HK-2 (cell line): Measurements from ENCODE around the gene OCA2.

Source experiments
- DNase-seq: peaks from one replicate; pipeline ENCODE4 v3.0.0-alpha.2; 2018; ENCODE audit not compliant: unreplicated experiment

Gene OCA2

DNA sequence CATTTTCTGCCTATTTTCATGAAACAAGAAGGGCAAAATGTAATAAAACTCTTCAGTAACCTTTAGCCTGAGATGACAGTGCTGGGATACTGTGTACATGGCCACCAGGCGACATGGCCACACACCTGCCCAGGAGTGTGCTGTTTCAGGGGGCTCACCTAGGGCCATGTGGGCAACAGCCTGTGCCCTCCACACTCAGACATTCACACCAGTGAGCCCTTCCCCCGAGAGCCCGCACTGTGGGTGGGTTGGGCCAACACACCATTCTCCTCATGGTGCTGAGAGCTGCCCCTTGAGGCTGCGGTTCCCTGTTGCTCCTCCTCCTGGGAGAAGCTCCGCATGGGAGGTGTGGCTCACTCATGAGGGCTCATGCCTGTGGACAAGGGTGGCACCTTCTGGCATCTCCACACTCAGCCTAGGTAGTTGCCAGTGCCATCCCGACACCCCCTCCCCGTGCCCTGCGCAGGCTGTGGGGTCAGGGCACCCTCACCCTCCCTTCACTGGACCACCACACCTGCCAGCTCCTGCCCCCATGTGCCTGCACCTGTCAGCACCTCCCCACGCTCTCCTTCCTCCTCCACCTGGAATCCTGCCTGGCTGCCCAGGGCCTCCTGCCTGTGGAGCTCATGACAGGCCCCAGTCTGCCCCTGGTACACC is 19.7 kb downstream of the OCA2 start:
- DNase-seq: no peak

DNA sequence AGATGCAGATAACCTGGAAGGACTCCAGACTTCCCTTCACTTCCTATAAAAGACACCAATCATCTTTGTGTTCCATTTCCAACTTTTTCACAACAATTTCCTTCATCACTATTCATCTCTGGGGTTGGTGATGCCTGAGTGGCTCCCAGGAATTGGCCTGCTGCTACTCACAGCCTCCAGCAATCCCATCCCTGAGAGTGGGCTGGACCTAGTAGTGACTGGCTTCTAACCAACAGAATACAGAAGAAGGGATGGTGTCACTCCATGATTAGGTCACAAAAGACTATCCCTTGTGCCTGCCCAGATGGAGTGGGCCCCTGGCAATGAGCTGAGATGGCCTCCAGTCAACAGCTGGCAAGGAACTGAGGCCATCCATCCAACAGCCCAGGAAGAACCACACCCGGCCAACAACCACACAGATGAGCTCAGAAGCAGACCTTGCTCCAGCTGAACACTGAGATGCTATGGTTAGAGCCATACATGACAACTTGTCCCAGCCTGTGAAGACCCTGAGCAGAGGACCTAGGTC is 20.9 kb downstream of the OCA2 start:
- no peak for DNase-seq

DNA sequence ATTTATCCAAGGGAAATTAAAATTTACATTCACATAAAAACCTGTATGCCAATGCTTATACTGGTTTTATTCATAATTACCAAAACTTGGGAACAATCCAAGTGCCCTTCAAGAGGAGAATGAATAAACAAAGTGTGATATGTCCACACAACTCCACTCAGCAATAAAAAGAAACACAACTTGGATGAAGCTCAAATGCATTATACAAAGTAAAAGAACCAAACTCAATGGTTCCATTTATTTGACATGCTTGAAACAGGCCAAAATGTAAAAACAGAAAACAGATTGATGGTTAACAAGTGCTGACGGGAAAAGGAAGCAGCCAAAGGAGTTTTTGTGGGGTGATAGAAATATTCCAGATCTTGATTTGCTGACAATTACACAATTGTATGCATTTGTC is 23.5 kb downstream of the OCA2 start:
- no peak for DNase-seq

DNA sequence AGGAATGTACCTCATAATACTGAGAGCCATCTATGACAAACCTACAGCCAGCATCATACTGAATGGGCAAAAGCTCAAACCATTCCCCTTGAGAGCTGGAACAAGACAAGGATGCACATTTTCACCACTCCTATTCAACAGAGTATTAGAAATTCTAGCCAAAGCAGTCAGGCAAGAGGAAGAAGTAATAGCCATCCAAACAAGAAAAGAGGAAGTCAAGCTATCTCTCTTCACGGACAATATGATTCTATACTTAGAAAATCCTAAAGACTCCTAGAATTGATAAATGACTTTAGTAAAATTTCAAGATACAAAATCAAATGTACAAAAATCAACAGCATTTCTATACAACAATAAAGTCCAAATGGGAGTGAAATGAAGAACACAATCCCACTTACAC is 30.2 kb downstream of the OCA2 start:
- no peak for DNase-seq

DNA sequence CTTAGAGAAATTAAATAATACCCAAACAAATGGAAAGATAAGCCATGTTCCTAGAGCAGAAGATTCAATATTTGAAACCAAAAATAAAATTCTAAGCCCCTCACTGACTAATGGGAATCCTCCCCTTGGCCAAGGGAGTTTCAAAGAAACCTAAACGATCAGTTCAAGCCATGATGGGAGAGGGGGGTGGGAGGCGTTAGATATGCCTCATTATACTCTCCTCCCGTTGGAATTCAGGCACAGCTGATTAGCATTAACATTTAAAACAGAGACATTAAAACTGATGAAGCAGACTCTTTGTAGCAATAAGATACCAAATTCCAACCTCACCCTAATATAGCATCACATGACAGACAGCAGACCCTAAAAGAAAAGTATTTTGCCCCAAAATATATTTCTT is 32.9 kb downstream of the OCA2 start:
- DNase-seq: no peak

DNA sequence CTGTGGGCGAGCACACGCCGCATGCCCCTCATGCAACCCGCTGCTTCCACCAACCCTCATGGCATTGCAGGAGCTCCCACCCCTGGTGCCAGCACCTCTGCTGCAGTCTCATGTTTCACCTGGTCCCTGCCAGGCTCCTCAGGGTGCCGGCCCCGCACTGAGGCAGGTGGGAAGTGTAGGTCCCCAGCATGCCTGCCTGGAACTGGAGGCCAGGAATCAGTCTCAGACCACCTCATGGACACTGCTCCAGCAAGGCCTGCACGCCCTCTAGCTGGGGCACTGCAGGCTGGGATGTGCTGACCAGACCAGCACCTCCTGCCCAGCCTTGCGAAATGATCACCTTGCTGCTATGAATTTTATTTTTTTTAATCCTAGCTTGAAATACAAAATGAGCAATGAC is 39.1 kb downstream of the OCA2 start:
- no peak for DNase-seq

DNA sequence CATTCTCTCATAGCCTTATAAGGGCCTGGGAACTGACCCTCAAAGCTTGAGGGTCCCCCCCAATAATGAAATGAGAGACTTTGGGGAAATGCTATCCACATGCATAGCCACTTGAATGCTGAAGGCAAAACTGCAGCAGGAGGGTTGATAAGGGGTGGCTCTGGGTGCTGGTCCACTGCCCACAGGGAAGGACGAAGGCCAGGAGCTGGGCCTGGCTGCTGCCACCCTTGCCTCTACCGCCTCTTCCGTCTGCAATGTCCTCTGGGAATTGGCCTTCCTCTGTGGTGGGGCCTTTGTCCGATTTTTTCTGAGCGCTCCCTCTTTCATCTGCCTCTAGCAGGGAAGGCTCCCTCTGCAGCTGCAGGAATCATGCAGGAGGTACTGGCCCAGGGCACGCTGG is 41.0 kb downstream of the OCA2 start:
- DNase-seq: no peak

DNA sequence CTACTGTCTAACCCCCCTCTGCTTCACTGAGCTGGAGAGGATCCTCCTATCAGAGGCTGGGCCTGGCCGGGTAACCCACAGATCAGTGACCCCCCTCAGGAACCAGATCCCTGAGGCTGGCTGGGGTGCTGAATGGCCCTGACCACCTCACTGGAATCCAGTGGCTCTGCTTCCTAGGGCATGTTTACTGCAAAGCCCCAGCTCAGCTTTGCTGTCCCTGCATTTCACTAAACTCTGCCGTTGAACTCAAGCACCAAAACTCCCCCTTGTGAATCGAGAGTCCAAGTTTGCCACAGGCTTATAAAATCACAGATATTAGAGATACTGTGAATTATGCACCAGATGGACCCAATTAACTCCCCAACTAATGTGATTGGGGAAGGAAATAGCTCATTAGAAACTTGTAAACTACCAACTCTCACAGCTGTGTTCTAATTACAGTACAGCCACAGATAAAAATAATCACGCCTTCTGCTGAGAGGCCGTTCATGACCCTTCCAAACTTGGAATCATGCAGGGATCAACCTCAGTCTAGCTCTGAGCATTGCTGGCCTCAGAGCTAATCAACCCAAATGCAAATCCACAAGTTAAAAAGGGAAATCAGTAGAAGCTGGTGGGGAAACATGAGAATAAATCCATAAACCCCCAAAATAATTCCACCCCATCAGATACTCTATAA is 47.0 kb downstream of the OCA2 start:
- no peak for DNase-seq

DNA sequence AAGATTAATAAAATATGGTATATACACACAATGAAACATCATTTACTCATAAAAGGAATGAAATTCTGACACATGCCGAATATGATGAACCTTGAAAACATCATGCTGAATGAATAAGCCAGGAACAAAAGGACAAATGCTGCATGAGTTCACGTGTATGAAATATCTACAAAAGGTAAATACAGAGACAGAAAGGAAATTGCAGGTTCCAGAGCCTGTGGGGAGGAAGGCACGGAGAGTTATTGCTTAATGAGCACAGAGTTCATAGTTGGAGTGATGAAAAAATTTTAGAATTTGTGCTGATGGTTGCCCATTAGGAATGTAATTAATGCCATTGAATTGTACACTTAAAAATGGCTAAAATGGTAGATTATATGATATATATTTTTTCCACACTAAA is 49.5 kb downstream of the OCA2 start:
- no peak for DNase-seq

DNA sequence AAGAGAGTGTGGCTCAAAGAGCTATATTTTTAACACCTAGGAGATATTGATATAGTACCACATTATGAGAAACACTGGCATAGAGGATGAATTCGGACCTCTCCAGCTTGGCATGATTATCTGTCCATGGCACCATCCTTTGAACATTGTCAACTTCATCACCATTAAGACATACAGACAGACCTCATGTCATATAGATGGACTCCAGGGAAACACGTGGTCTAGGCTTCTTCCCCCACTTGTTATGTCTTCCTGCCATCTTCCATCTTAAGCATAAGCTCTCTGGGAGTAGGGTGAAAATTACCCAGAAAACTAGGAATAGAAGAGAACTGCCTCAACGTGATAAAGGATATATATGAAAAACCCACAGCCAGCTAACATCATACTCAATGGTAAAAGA is 51.8 kb downstream of the OCA2 start:
- no peak for DNase-seq

DNA sequence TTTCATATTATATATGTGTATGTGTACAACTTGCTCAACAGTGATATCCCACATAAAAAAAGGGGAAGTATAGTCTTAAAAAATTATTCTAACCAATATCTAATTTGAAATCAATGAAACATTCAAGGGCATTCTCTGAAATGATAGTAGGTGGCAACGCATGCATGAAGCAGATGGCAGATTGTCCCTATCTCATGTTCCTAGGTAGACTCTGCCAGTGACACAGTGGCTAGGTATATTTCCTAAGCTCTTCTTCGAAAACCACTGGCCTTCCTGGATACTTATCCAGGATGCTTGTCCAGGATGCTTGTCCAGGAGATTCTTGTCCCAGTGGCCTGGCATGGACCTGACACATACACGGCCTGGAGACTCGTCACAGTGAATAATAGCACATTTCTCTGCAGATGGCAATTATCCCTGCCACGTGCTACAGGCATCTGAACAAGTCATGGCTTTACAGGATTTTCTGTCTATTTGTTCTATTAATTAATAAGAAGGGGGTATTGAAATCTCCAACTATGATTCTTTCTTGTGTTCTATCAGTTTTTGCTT is 54.9 kb downstream of the OCA2 start:
- no peak for DNase-seq

DNA sequence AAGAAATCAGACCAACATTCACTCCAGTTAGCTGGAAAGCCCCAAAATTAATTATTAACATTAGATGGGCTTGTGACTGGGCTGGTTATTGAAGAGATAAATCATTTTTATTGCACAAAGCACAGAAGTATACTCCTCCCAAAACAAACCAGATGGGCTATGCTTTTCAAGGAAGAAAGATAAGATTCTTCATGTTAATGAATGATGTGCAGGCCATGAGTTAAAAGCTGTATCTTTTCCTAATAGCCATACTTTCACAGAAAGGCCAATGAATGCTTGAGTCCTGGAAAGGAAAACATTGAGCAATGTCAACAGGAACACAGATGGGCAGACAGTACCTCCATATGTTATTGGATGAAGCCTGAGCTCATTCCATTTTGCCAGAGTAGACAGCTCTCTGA is 55.4 kb downstream of the OCA2 start:
- DNase-seq: no peak

DNA sequence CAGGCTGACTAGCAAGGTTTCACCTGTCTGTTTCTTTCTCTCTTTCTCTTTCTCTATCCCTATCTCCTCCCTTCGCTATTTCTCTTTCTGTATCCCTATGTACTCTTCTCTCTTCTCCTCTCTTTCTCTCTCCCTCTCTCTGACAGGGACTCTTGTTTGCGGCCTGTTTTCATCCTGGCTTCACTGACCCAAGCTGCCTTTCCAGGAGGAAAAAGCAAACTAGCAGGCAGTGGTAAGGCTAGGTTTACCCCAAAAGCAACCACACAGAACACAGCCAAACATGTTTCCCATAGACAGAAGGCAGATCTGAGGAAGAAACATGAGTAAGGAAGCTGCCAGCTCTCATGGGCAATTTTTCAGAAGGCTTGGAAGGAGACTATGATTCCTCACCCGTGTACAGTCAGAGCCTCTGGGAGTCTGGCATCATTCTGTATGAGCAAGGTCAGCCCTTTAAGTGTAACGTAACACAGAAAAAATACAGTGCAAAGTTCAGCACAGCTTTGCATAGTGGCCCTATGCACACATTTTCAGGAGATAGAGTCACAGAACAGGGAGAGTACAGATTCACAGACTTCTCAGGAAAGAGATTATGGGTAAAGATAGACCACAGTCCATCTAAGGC is 61.0 kb downstream of the OCA2 start:
- no peak for DNase-seq

DNA sequence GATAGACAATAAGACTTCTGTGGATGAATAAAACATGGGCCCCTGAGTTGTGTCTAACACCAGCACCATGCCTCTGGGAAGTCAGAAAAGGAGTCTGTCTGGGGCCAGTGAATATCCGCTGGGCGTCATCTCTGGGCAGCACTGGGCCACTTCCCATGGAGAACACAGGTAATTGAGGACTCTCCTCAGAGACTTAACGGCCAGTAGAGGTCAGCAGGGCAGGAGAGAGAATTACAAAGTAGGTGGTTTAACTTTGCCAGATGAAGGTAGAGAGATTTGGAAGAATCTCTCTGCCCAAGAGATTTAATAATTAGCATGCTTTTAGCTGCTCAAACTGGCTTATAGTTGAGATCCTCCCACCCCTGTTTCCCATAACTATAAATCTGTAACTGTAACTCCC is 65.7 kb downstream of the OCA2 start:
- DNase-seq: no peak

DNA sequence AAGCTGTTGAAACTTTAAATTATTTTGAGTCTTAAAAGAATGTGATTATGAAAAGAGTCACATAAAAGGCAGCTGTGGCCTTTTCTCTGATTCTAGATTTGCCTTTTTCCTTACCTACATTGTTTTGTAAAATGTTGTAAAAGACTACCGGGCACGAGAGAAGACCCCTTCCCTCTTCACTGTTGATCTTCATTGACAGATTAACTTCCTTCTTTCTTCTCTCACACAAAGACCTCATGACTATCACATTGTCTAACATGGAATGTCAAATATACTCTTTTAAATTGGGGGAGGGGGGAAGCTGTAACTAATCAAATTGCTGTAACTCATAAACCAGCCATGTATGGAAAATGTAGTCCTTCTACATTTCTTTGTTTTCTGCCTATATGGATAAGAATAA is 68.3 kb downstream of the OCA2 start:
- DNase-seq: no peak

DNA sequence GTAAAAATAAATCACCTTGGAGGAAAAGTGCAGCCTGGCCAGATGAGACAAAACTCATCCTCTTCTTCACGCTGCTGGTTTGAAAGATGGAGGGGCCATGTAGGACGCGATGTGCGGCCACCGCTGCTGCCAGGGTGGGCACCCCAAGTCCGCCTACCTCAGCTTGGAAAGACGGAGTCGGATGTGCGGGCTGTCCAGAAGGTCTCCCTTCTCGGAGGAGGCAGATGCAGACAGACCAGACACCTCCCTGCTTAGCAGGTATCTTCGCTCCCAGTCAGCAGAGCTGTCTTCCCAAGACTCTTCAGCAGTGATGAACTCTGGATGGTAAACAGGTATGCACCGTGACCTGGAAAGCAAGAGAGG is 71.4 kb downstream of the OCA2 start:
- DNase-seq: no peak

DNA sequence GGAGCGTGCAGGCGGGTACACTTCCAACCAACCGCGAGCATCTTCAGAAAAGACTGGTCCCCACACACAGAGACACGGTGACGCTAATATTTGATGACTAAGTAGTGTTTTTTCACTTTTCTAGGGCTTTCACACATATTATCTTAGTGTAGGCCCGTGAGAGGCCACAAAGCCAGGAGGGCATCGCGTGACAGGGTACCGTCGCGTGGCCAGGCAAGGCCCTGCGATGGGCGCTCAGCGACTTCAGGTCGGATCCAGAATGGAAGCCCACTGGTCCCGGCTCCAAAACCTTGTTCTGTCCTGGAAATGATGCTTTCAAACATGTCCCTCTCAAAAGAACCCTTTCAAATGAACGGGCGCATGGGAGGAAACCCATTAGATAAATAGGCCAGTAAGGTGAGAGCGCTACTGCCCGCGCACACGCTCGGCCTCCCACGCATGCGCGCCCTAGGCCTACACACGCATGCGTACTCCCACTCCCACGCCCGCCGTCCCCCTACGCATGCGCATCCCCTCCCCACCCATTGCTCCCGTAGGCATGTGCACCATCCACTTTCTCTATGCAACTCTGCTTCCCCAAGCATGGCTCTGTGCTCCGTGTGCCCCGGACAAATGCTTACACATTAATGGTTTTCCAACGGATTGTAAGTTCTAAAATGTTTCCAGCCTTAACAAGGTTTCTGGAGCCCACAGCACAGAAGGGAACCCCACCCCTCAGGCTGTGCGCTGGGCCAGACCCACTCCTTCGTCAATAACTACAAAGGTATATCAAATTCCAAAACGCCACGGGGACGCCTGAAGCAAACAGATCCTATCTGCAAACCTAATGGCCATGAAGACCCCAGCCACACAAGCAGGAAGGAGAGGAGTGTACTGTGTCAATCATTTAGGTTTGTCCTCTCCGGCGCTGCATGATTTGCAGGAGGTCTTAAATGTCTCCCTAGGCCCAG is 72.1 kb downstream of the OCA2 start:
- no peak for DNase-seq

DNA sequence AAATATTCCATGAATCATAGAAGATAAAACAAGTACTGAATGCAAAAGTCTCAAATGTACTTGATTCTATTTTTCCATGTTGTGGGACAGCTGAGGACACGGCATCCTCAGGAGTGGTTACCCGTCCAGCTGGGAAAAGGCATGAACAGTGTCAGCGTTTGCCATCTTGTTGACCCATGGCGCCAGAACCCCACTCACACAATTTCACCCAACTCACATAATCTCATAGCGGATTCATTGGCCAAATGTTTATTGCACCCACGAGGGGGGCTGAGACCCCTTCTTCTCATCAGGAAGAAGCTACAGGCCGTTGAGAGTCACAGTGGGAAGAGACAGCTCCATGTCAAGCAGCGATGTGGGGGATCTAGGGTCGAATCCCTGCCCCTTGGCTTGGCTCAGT is 72.9 kb downstream of the OCA2 start:
- DNase-seq: no peak

DNA sequence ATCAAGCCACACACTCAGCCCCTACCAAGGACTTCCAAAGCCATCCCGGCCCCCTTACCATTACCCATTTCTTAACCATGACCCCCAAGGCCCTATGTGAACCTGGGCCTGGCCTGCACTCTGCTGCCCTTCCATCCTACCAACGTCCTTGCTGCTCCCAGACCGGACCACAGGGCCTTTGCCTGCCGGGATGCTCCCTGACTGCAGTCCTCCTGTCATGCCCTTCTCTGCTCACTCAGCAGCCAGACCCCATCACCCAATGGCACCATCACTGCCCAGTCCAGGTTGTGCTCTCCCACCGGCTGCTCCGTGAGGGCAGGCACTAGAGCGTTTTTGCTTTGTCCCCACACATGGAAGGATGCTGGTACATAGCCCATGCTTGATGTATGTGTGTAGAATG is 73.7 kb downstream of the OCA2 start:
- no peak for DNase-seq

DNA sequence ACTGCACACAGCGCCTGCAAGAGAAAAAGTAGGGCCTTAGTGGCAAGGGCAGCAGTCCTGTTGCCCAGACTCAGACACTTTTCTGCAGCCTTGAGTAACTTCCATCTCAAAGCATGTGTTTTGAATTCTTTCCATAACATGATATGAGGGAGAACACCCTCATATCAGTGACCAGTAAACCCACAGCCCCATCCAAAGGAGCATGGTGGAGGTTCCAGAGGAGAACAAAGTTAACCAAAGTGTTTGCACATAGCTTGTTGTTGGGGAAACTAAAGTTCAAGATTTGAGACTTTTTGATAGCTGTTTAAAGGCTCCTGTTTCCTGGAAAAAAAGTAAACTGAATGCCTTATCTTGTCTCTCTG is 74.2 kb downstream of the OCA2 start:
- DNase-seq: no peak

DNA sequence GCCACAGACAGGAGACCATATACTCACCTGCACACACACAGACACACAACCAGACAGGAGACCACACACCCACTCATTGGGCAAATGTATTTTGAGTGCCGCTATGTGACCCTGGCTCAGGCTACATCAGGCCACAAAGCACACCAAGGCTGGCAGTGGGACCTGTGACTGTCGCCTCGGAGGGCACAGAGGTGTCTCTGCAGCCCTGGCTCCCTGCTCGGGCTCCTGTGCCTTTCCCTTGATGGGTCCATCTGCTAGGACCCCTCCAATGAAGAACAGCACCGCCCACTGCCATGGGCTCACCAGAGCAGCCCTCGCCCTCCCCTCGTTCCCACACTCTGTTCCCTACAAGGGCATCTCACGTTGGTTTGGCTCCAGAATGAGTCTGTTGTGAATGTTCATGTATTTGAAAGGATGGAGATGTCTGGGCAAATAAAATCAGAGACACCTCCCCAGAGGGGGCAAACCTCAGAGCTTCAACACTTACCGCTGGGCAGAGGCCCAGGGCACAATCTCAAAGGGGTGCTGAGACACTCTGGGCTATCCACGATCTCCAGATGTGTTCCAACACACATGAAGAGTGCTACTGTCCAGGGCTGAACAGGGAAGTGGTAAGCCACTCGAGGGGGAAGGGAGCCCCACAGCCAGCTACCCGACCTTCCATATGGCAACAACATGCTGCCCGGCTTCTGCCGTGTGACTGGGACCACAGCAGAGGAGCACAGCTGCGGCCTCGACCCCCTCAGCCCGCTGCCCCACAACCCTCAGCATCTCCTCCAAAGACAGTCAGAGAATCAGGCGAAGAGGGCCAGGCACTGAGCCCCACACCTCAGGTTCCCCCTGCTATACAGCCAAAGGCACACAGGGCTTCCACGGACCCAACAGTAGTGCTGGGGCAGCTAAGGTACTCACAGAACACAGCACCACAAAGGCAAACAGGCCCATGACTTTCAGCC is 74.9 kb downstream of the OCA2 start:
- no peak for DNase-seq
